H1 (cell line): ENCODE data around the gene RAD18. TPM values are rescaled to one million over a fixed set of nuclear protein-coding genes. Genes with fewer than 3 reads are reported as not detected.
A peak's percentile ranks its signal among the peaks of the same experiment; 100 is the strongest.

Experiments used
- CTCF ChIA-PET: fragments of 300-600 bp; sonication (Branson Sonifier 250); formaldehyde crosslinking; loops from one replicate; lab custom pipeline; 2021; ENCODE audit not compliant: partially characterized antibody; lab: Charles Lee
- POLR2A ChIA-PET: fragments of 300-600 bp; sonication (Branson Sonifier 250); formaldehyde crosslinking; loops from one replicate; lab custom pipeline; 2021; ENCODE audit warnings: inconsistent platforms; ENCODE audit not compliant: partially characterized antibody; lab: Charles Lee
- DNase-seq, 2 experiments: peaks; one replicate each; pipeline versions ENCODE4 v3.0.0 to v3.0.0-alpha.2; 2010 to 2022; ENCODE audit warnings: low spot score in 2 of 2, low read depth in 1 of 2, mixed read lengths in 1 of 2
- FAIRE-seq: peaks from 2 replicates; lab custom pipeline; 2011; peaks lifted over from hg19 to GRCh38; lab: Jason Lieb, UNC
- H2AFZ ChIP-seq: 2 replicates; pipeline ENCODE4 v1.8.1; 2012; ENCODE audit warnings: low read length, inconsistent platforms
- H2AK5ac ChIP-seq: 2 replicates; pipeline ENCODE4 v1.6.1; 2013; ENCODE audit warnings: low read depth, low read length
- H2BK120ac ChIP-seq: replicated peaks from 2 replicates; pipeline ENCODE3; 2013; ENCODE audit warnings: low read depth, low read length, inconsistent platforms
- H2BK12ac ChIP-seq: 2 replicates; pipeline ENCODE4 v1.6.1; 2013; ENCODE audit warnings: low read depth, low read length
- H2BK15ac ChIP-seq: 2 replicates; pipeline ENCODE4 v1.6.1; 2013; ENCODE audit warnings: low read length
- H2BK20ac ChIP-seq: 2 replicates; pipeline ENCODE4 v1.6.1; 2013; ENCODE audit warnings: low read length
- H2BK5ac ChIP-seq: 2 replicates; pipeline ENCODE4 v1.6.1; 2013; ENCODE audit warnings: low read depth, low read length
- H3K14ac ChIP-seq: 2 replicates; pipeline ENCODE4 v1.6.1; 2013; ENCODE audit warnings: inconsistent platforms; ENCODE audit not compliant: insufficient read length
- H3K18ac ChIP-seq: 2 replicates; pipeline ENCODE4 v1.6.1; 2013; ENCODE audit warnings: low read length; ENCODE audit errors: extremely low read depth
- H3K23ac ChIP-seq: 2 replicates; pipeline ENCODE4 v1.6.1; 2013; ENCODE audit warnings: inconsistent platforms; ENCODE audit not compliant: insufficient read length
- H3K23me2 ChIP-seq: 2 replicates; pipeline ENCODE4 v1.6.1; 2013; ENCODE audit warnings: low read depth, low read length
- H3K27ac ChIP-seq: 2 replicates; pipeline ENCODE4 v1.6.1; 2011; ENCODE audit warnings: low read depth, low read length, inconsistent platforms
- H3K27me3 ChIP-seq, 4 experiments: replicated peaks in 1 of 4; 1 replicate in 1 of 4; 2 replicates in 3 of 4; pipeline versions ENCODE4 v1.6.1 to v1.8.1; 2011 to 2013; ENCODE audit warnings: low read length in 3 of 4, mild to moderate bottlenecking in 3 of 4, inconsistent platforms in 2 of 4, mixed read lengths in 2 of 4, moderate library complexity in 1 of 4; ENCODE audit not compliant: control insufficient read depth in 3 of 4, insufficient read depth in 3 of 4; ENCODE audit errors: extremely low read depth in 1 of 4
- H3K36me3 ChIP-seq, 4 experiments: 2 replicates each; pipeline versions ENCODE4 v1.6.1 to v1.8.1; 2011 to 2013; ENCODE audit warnings: mild to moderate bottlenecking in 4 of 4, low read length in 3 of 4, moderate library complexity in 2 of 4, control low read depth in 1 of 4, inconsistent platforms in 1 of 4; ENCODE audit not compliant: insufficient read depth in 4 of 4, control insufficient read depth in 2 of 4
- H3K4ac ChIP-seq: replicated peaks from 2 replicates; pipeline ENCODE3; 2013; ENCODE audit warnings: low read length, low read depth, mixed read lengths, inconsistent platforms; ENCODE audit not compliant: insufficient read length
- H3K4me1 ChIP-seq, 4 experiments: replicated peaks in 1 of 4; 1 replicate in 1 of 4; 2 replicates in 3 of 4; pipeline versions ENCODE4 v1.6.1 to v1.8.1; 2011 to 2013; ENCODE audit warnings: low read length in 3 of 4, inconsistent platforms in 2 of 4, mixed read lengths in 1 of 4; ENCODE audit not compliant: insufficient read depth in 4 of 4, control insufficient read depth in 3 of 4
- H3K4me2 ChIP-seq, 2 experiments: 2 replicates each; pipeline versions ENCODE4 v1.6.1 to v1.8.1; 2011 to 2013; ENCODE audit warnings: low read depth in 2 of 2, low read length in 2 of 2, control low read depth in 1 of 2, inconsistent platforms in 1 of 2, mild to moderate bottlenecking in 1 of 2; ENCODE audit not compliant: insufficient read depth in 1 of 2
- H3K4me3 ChIP-seq, 4 experiments: fragments of 200-600, 300-600 bp in 1 of 4; sonication (generic), shearing (Covaris generic), sonication (Bioruptor Twin) in 1 of 4; 2 replicates each; pipeline versions ENCODE4 v1.5.1 to v1.8.1; 2011 to 2016; ENCODE audit warnings: low read length in 4 of 4, low read depth in 3 of 4, control low read depth in 2 of 4, inconsistent platforms in 2 of 4, mild to moderate bottlenecking in 2 of 4, mixed read lengths in 1 of 4, moderate library complexity in 1 of 4; ENCODE audit not compliant: insufficient read depth in 2 of 4; ENCODE audit errors: extremely low read depth in 1 of 4
- H3K56ac ChIP-seq: replicated peaks from 2 replicates; pipeline ENCODE3; 2013; ENCODE audit warnings: low read depth, mild to moderate bottlenecking, mixed read lengths, low read length, inconsistent platforms; ENCODE audit not compliant: insufficient read length
- H3K79me1 ChIP-seq: 2 replicates; pipeline ENCODE4 v1.6.1; 2013; ENCODE audit warnings: low read depth, low read length, control low read depth
- H3K79me2 ChIP-seq, 2 experiments: 2 replicates each; pipeline versions ENCODE4 v1.6.1 to v1.8.1; 2012 to 2013; ENCODE audit warnings: low read length in 2 of 2, mild to moderate bottlenecking in 2 of 2, inconsistent platforms in 1 of 2; ENCODE audit not compliant: insufficient read depth in 2 of 2, control insufficient read depth in 1 of 2
- H3K9ac ChIP-seq, 4 experiments: replicated peaks in 1 of 4; 1 replicate in 1 of 4; 2 replicates in 3 of 4; pipeline versions ENCODE4 v1.6.1 to v1.8.1; 2011 to 2013; ENCODE audit warnings: low read depth in 3 of 4, low read length in 3 of 4, control low read depth in 2 of 4, mild to moderate bottlenecking in 2 of 4, moderate library complexity in 2 of 4, inconsistent platforms in 1 of 4; ENCODE audit errors: extremely low read depth in 1 of 4
- H3K9me3 ChIP-seq, 2 experiments: 2 replicates each; pipeline versions ENCODE4 v1.6.1 to v1.8.1; 2012 to 2013; ENCODE audit warnings: mild to moderate bottlenecking in 2 of 2, moderate library complexity in 2 of 2, control low read depth in 1 of 2, inconsistent platforms in 1 of 2, low read depth in 1 of 2, low read length in 1 of 2, mixed read lengths in 1 of 2; ENCODE audit not compliant: insufficient read depth in 2 of 2
- H4K20me1 ChIP-seq, 2 experiments: replicated peaks in 1 of 2; 2 replicates each; pipeline versions ENCODE3 to v1.8.1; 2011 to 2013; ENCODE audit warnings: inconsistent platforms in 2 of 2, low read length in 2 of 2, mild to moderate bottlenecking in 1 of 2; ENCODE audit not compliant: insufficient read depth in 2 of 2, control insufficient read depth in 1 of 2
- H4K5ac ChIP-seq: 2 replicates; pipeline ENCODE4 v1.6.1; 2013; ENCODE audit warnings: low read length, low read depth, mixed read lengths, inconsistent platforms; ENCODE audit not compliant: insufficient read length
- H4K8ac ChIP-seq: 2 replicates; pipeline ENCODE4 v1.8.0; 2013; ENCODE audit warnings: mild to moderate bottlenecking, moderate library complexity, low read length, inconsistent platforms; ENCODE audit not compliant: insufficient read depth; ENCODE audit errors: extremely low read depth
- H4K91ac ChIP-seq: replicated peaks from 2 replicates; pipeline ENCODE3; 2013; ENCODE audit warnings: low read length, mixed read lengths, inconsistent platforms; ENCODE audit not compliant: insufficient read length
- ASH2L ChIP-seq: fragments of 200-600, 300-600 bp; sonication (generic); IDR thresholded peaks from one replicate; pipeline ENCODE4 v1.7.1; 2017; ENCODE audit warnings: low read length
- CBX5 ChIP-seq: fragments of 300-800, 300-1000 bp; sonication (generic); IDR thresholded peaks from 2 replicates; pipeline ENCODE4 v1.7.1; 2016; ENCODE audit warnings: antibody characterized with exemption, low read length, low read depth
- SAP30 ChIP-seq: fragments of 300-600 bp; sonication (generic); IDR thresholded peaks from 2 replicates; pipeline ENCODE4 v1.7.1; 2012; ENCODE audit warnings: low read length, moderate library complexity, mild to moderate bottlenecking, inconsistent platforms; ENCODE audit not compliant: insufficient read depth, insufficient replicate concordance
- SP1 ChIP-seq: IDR thresholded peaks from 2 replicates; pipeline ENCODE4 v1.6.1; 2011; ENCODE audit warnings: low read depth, low read length
- SP2 ChIP-seq: IDR thresholded peaks from 2 replicates; pipeline ENCODE4 v1.6.1; 2012; ENCODE audit warnings: mild to moderate bottlenecking, low read length, inconsistent platforms
- whole genome bisulfite sequencing, 2 experiments: shearing (Covaris generic) in 1 of 2; methylation state at CpG; one replicate each; pipeline versions ENCODE4 v1.1.6 to v1.1.7; 2013 to 2015; ENCODE audit warnings: low lambda C conversion rate in 2 of 2, mixed read lengths in 2 of 2, inconsistent platforms in 1 of 2, low coverage in 1 of 2, missing lambda C conversion rate in 1 of 2; ENCODE audit not compliant: insufficient replicate concordance in 2 of 2, insufficient coverage in 1 of 2, insufficient read length in 1 of 2; ENCODE audit errors: extremely low coverage in 1 of 2, missing lambda C conversion rate in 1 of 2; 5-methylcytosine and 5-hydroxymethylcytosine counted together
- polyA plus RNA-seq, 7 experiments: library from polyadenylated mRNA; depleted of rRNA in 3 of 7; stranded (reverse) in 5 of 7; unstranded in 2 of 7; fragments of >200 nt in 5 of 7; fragments of 200-250 nt in 2 of 7; gene quantifications; 1 replicate in 5 of 7; 2 replicates in 1 of 7; 4 replicates in 1 of 7; pipeline versions ENCODE4 v1.2.1 to v1.2.3, GENCODE V29; 2011 to 2013; ENCODE audit warnings: missing spikeins in 2 of 7, mixed read lengths in 2 of 7
- total RNA-seq: library from RNA; stranded (reverse); fragmentation: NEBNext Ultra II Directional; extraction: Animal tissue kit (Norgen Biotek cat#: 25700); gene quantifications from 2 replicates; pipeline ENCODE4 v1.2.1, GENCODE V29; 2021
- TF ChIP-seq, protein P1 (sequence below), 3 experiments: IDR thresholded peaks; 1 replicate in 2 of 3; 2 replicates in 1 of 3; pipeline versions ENCODE4 v1.5.1 to v1.6.1; 2011; ENCODE audit warnings: low read length in 3 of 3, mild to moderate bottlenecking in 3 of 3, inconsistent platforms in 2 of 3, low read depth in 1 of 3, moderate library complexity in 1 of 3; ENCODE audit not compliant: insufficient read depth in 1 of 3; ENCODE audit errors: control extremely low read depth in 1 of 3

RAD18 gene
- total and polyA plus RNA-seq, 2 of the 8 experiments (the other 6 are each of a cell fraction or from before 2014, with no cell fraction given), result 13.0 to 23.2 TPM

- H3K27ac ChIP-seq, result no peak overlapping the region
- H2AFZ ChIP-seq, result no peak overlapping the region
- H3K79me2 ChIP-seq, result no peaks in the 10 kb centered on the region
- no peak for FAIRE-seq
- POLR2A ChIA-PET, result interaction anchor here (0.6 to 1.7 kb wide), 2 partner anchors 192 to 313 kb away, joined by 3 to 4 read pairs; no protein-coding TSS in a partner anchor
- H4K8ac ChIP-seq, result no peak overlapping the region
- no peaks in the 10 kb centered on the region for H3K23me2 ChIP-seq
- H2BK12ac ChIP-seq, result no peak overlapping the region
- H3K9me3 ChIP-seq, result no peaks in the 10 kb centered on the region; a peak in 1 of 4 replicates
- TF ChIP-seq ASH2L (no peak), SP1 (no peak), SP2 (no peak), CBX5 (no peak), SAP30 (no peak)
- TF ChIP-seq, protein P1, sequence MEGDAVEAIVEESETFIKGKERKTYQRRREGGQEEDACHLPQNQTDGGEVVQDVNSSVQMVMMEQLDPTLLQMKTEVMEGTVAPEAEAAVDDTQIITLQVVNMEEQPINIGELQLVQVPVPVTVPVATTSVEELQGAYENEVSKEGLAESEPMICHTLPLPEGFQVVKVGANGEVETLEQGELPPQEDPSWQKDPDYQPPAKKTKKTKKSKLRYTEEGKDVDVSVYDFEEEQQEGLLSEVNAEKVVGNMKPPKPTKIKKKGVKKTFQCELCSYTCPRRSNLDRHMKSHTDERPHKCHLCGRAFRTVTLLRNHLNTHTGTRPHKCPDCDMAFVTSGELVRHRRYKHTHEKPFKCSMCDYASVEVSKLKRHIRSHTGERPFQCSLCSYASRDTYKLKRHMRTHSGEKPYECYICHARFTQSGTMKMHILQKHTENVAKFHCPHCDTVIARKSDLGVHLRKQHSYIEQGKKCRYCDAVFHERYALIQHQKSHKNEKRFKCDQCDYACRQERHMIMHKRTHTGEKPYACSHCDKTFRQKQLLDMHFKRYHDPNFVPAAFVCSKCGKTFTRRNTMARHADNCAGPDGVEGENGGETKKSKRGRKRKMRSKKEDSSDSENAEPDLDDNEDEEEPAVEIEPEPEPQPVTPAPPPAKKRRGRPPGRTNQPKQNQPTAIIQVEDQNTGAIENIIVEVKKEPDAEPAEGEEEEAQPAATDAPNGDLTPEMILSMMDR (IDR thresholded peaks at IDR 0.05; ENCODE audit: control extremely low read depth in 1 of 3, insufficient read depth in 1 of 3, low read depth in 1 of 3, low read length in 3 of 3), result no peak
- no peak overlapping the region for H2BK5ac ChIP-seq
- peak in 1 of 2 experiments; percentile 39 for DNase-seq
- H4K20me1 ChIP-seq, result no peaks in the 10 kb centered on the region
- H3K27me3 ChIP-seq, result no peaks in the 10 kb centered on the region
- no peaks in the 10 kb centered on the region for H3K36me3 ChIP-seq
- H3K18ac ChIP-seq, result no peak overlapping the region
- no peak overlapping the region for H3K4ac ChIP-seq
- no peak overlapping the region for H3K4me3 ChIP-seq
- no peak overlapping the region for H2BK120ac ChIP-seq
- H4K5ac ChIP-seq, result no peak overlapping the region
- no peak overlapping the region for H3K9ac ChIP-seq
- H3K56ac ChIP-seq, result no peak overlapping the region
- no peak overlapping the region for H3K23ac ChIP-seq
- no peak overlapping the region for H2AK5ac ChIP-seq
- peaks cover 0 to 8% (median 5%) of the 10 kb centered on the region in 4 experiments; a peak in 6 of 7 replicates for H3K4me1 ChIP-seq
- no peak overlapping the region for H3K14ac ChIP-seq
- H2BK20ac ChIP-seq, result no peak overlapping the region
- no peak overlapping the region for H2BK15ac ChIP-seq
- CTCF ChIA-PET, result interaction anchor here (0.7 to 13.2 kb wide), 34 partner anchors 9 to 322 kb away, joined by 3 to 200 read pairs (median 11); partner anchors contain the start of gene SRGAP3
- WGBS, 2 experiments, result 86% methylated on average over 8 of the region's 8 CpGs; no CpG with 5 or more reads in 1 of the 2 experiments
- H3K4me2 ChIP-seq, result no peak overlapping the region
- no peaks in the 10 kb centered on the region for H3K79me1 ChIP-seq
- no peak overlapping the region for H4K91ac ChIP-seq
Observed at GRCh38 chr3:8988791-8989558, 25.7 kb upstream of the RAD18 start.
